Astrocyte of the cerebellum (primary cell): Measurements from ENCODE around the gene ATP6V1A.
A peak's percentile ranks its signal among the peaks of the same experiment; 100 is the strongest.

ENCODE experiments used
- DNase-seq: peaks from one replicate; pipeline ENCODE4 v3.0.0-alpha.2; 2011; ENCODE audit warnings: low read depth
- H3K4me3 ChIP-seq: 2 replicates; pipeline ENCODE4 v1.5.1; 2011; ENCODE audit warnings: mild to moderate bottlenecking, low read depth, low read length, moderate library complexity
- CTCF ChIP-seq: IDR thresholded peaks from 2 replicates; pipeline ENCODE4 v1.5.1; 2012; ENCODE audit warnings: low read length, low read depth, moderate library complexity, mild to moderate bottlenecking; ENCODE audit errors: missing control alignments
- in situ Hi-C: cut with HindIII; loops from 2 replicates; pipeline ENCODE4 v1.10.0; 2017; ENCODE audit warnings: low sequenced_read_pairs

The ATP6V1A gene

GRCh38 chr3:113730550-113730949, 16.3 kb upstream of the ATP6V1A start:
- in situ Hi-C loops: no loop called here
- H3K4me3 ChIP-seq: no peak overlapping the region
- no peak for TF ChIP-seq CTCF
- DNase-seq: no peak

GRCh38 chr3:113731694-113732093, 15.1 kb upstream of the ATP6V1A start:
- in situ Hi-C loops: no loop called here
- DNase-seq: no peak
- H3K4me3 ChIP-seq: no peak overlapping the region
- no peak for TF ChIP-seq CTCF

- in situ Hi-C loops: no loop called here
- peak; percentile 48 for TF ChIP-seq CTCF
- H3K4me3 ChIP-seq: no peak overlapping the region
- peak; percentile 63 for DNase-seq
Measured at GRCh38 chr3:113736548-113737089, 10.2 kb upstream of the ATP6V1A start.

- H3K4me3 ChIP-seq: no peak overlapping the region
- in situ Hi-C loops: no loop called here
- DNase-seq: no peak
- TF ChIP-seq CTCF: no peak
Measured at GRCh38 chr3:113741086-113741485, 5.7 kb upstream of the ATP6V1A start.

- DNase-seq: no peak
- no peak for TF ChIP-seq CTCF
- H3K4me3 ChIP-seq: no peak overlapping the region
- in situ Hi-C loops: no loop called here
Measured at GRCh38 chr3:113741620-113742019, 5.2 kb upstream of the ATP6V1A start.

GRCh38 chr3:113743006-113743630, 3.7 kb upstream of the ATP6V1A start:
- H3K4me3 ChIP-seq: no peak overlapping the region
- no peak for TF ChIP-seq CTCF
- in situ Hi-C loops: no loop called here
- DNase-seq: no peak
